ENCODE data around the gene PAN3.

- TF ChIP-seq CTCF (conservative IDR thresholded peaks at IDR 0.05; ENCODE audit: low read depth, low read length) (no peak), EZH2 (IDR thresholded peaks at IDR 0.05; ENCODE audit: borderline replicate concordance, low read depth, low read length, poor library complexity, severe bottlenecking) (no peak)
Measured at GRCh38 chr13:28338006-28338574, 199.7 kb downstream of the PAN3 start.
